HL-60 (cell line): Measurements from ENCODE around the gene MRPL58.

Source experiments
- DNase-seq, 2 experiments: peaks; one replicate each; pipeline ENCODE4 v3.0.0-alpha.2; 2010 to 2020; ENCODE audit warnings: low read depth in 1 of 2, low spot score in 1 of 2
- H3K27ac ChIP-seq: fragments of 250-450 bp; sonication (Bioruptor Pico); replicated peaks from 2 replicates; pipeline ENCODE4 v1.5.1; 2020; ENCODE audit warnings: mild to moderate bottlenecking, moderate library complexity
- H3K27me3 ChIP-seq: fragments of 250-450 bp; sonication (Bioruptor Pico); 2 replicates; pipeline ENCODE4 v1.5.1; 2021; ENCODE audit warnings: mild to moderate bottlenecking, moderate library complexity; ENCODE audit not compliant: insufficient read depth, poor library complexity, severe bottlenecking
- H3K4me3 ChIP-seq: replicated peaks from 2 replicates; pipeline ENCODE4 v1.5.1; 2011; ENCODE audit warnings: mild to moderate bottlenecking, control low read depth, low read length; ENCODE audit not compliant: insufficient read depth
- GABPA ChIP-seq: IDR thresholded peaks from 2 replicates; pipeline ENCODE4 v1.6.1; 2012; ENCODE audit warnings: low read depth
- POLR2AphosphoS5 ChIP-seq: IDR thresholded peaks from 2 replicates; pipeline ENCODE4 v1.6.1; 2012; ENCODE audit warnings: low read depth
- SPI1 ChIP-seq: IDR thresholded peaks from 2 replicates; pipeline ENCODE4 v1.6.1; 2012; ENCODE audit warnings: low read depth, mild to moderate bottlenecking, borderline replicate concordance
- TF ChIP-seq, protein P1 (sequence below): IDR thresholded peaks from one replicate; pipeline ENCODE4 v1.5.1; 2011; ENCODE audit warnings: low read length, control low read depth, inconsistent platforms; ENCODE audit not compliant: insufficient read depth
- TF ChIP-seq, protein P2 (sequence below): IDR thresholded peaks from 2 replicates; pipeline ENCODE4 v1.6.1; 2012; ENCODE audit warnings: low read depth; ENCODE audit not compliant: insufficient replicate concordance

MRPL58 gene

GRCh38 chr17:75064460-75064859 lies 52.0 kb downstream of the MRPL58 start:
- H3K27ac ChIP-seq: no peak overlapping the region
- H3K4me3 ChIP-seq: no peak overlapping the region
- DNase-seq: no peak
- H3K27me3 ChIP-seq: no peaks in the 10 kb centered on the region
- TF ChIP-seq, protein P1, sequence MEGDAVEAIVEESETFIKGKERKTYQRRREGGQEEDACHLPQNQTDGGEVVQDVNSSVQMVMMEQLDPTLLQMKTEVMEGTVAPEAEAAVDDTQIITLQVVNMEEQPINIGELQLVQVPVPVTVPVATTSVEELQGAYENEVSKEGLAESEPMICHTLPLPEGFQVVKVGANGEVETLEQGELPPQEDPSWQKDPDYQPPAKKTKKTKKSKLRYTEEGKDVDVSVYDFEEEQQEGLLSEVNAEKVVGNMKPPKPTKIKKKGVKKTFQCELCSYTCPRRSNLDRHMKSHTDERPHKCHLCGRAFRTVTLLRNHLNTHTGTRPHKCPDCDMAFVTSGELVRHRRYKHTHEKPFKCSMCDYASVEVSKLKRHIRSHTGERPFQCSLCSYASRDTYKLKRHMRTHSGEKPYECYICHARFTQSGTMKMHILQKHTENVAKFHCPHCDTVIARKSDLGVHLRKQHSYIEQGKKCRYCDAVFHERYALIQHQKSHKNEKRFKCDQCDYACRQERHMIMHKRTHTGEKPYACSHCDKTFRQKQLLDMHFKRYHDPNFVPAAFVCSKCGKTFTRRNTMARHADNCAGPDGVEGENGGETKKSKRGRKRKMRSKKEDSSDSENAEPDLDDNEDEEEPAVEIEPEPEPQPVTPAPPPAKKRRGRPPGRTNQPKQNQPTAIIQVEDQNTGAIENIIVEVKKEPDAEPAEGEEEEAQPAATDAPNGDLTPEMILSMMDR: no peak
- TF ChIP-seq GABPA (no peak), POLR2AphosphoS5 (no peak), SPI1 (no peak)
- TF ChIP-seq, protein P2, sequence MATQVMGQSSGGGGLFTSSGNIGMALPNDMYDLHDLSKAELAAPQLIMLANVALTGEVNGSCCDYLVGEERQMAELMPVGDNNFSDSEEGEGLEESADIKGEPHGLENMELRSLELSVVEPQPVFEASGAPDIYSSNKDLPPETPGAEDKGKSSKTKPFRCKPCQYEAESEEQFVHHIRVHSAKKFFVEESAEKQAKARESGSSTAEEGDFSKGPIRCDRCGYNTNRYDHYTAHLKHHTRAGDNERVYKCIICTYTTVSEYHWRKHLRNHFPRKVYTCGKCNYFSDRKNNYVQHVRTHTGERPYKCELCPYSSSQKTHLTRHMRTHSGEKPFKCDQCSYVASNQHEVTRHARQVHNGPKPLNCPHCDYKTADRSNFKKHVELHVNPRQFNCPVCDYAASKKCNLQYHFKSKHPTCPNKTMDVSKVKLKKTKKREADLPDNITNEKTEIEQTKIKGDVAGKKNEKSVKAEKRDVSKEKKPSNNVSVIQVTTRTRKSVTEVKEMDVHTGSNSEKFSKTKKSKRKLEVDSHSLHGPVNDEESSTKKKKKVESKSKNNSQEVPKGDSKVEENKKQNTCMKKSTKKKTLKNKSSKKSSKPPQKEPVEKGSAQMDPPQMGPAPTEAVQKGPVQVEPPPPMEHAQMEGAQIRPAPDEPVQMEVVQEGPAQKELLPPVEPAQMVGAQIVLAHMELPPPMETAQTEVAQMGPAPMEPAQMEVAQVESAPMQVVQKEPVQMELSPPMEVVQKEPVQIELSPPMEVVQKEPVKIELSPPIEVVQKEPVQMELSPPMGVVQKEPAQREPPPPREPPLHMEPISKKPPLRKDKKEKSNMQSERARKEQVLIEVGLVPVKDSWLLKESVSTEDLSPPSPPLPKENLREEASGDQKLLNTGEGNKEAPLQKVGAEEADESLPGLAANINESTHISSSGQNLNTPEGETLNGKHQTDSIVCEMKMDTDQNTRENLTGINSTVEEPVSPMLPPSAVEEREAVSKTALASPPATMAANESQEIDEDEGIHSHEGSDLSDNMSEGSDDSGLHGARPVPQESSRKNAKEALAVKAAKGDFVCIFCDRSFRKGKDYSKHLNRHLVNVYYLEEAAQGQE: no peak

DNA sequence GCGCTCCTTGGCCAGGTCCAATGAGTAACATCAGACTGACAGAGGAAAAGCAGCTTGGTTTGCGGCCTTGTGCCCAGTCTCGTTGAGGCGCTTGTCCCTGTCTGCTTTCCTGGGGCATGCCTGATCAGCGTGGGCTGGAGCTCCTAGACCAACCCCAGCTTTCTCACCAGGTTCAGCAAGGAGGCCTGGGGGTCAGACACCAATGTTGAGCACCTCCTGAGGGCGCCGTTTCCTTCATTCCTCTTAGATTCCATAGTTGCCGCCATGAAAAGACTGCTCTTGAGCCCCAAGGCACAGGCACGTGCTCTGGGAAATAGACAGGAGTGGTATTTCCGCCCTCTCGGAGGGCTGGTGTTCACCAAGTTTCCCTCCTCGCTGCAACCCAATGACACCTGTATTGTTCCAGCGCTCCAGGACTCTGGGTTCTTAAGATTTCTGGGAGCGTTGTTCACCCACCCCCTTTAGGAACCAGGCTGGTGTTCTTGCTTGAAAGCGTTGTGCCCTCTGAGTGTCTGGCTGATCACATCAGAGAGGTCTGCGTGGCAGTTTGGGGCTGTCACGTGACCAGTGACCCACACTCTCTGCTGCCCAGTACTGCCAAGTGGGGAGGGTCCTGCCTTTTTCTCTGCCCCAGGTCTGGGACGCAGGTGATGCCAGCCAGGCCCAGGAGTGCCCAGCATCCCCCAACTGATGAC lies 52.5 kb downstream of the MRPL58 start:
- Histone ChIP-seq H3K27ac (no peak overlapping the region), H3K4me3 (no peak overlapping the region), H3K27me3 (no peaks in the 10 kb centered on the region)
- TF ChIP-seq, protein P2: no peak
- TF ChIP-seq SPI1 (no peak), POLR2AphosphoS5 (no peak)
- DNase-seq: no peak

GRCh38 chr17:75065562-75066151 lies 53.2 kb downstream of the MRPL58 start:
- DNase-seq: no peak
- H3K27ac ChIP-seq: no peak overlapping the region
- no peak overlapping the region for H3K4me3 ChIP-seq
- H3K27me3 ChIP-seq: no peaks in the 10 kb centered on the region
- TF ChIP-seq, protein P1: no peak
- TF ChIP-seq SPI1 (no peak), POLR2AphosphoS5 (no peak), GABPA (no peak)
- TF ChIP-seq, protein P2: no peak
